Esophagus squamous epithelium (tissue), 5 donors: Measurements from ENCODE around the gene WNT9B. TPM values are rescaled to one million over a fixed set of nuclear protein-coding genes. Genes with fewer than 3 reads are reported as not detected.
A peak's percentile ranks its signal among the peaks of the same experiment; 100 is the strongest.
"Not testable (repeated sequence)": the region's sequence is repeated elsewhere in the genome, so short reads cannot be mapped to it uniquely, and the experiment has no call there.

Experiments
- DNase-seq: peaks from one replicate; lab custom pipeline; 2025; lab: John Stamatoyannopoulos, UW
- H3K27ac ChIP-seq, 4 donors: fragments of 200-600 bp; sonication (generic); one replicate each; pipeline ENCODE4 v1.5.1; 2016 to 2019; ENCODE audit warnings: mild to moderate bottlenecking in 1 of 4
- H3K27me3 ChIP-seq, 4 donors: fragments of 200-600 bp; sonication (generic); 1 replicate in 3 of 4; 2 replicates in 1 of 4; pipeline versions ENCODE4 v1.5.1 to v1.6.0; 2017 to 2021; ENCODE audit warnings: antibody characterized with exemption in 1 of 4
- H3K36me3 ChIP-seq, 3 donors: fragments of 200-600 bp; sonication (generic); one replicate each; pipeline ENCODE4 v1.5.1; 2016 to 2019
- H3K4me1 ChIP-seq, 3 donors: fragments of 200-600 bp; sonication (generic); one replicate each; pipeline ENCODE4 v1.5.1; 2017 to 2019
- H3K4me3 ChIP-seq, 4 donors: fragments of 200-600 bp; sonication (generic); 1 replicate in 3 of 4; 2 replicates in 1 of 4; pipeline ENCODE4 v1.5.1; 2016 to 2019; ENCODE audit warnings: mild to moderate bottlenecking in 2 of 4, moderate library complexity in 1 of 4
- H3K9me3 ChIP-seq, 3 donors: fragments of 200-600 bp; sonication (generic); one replicate each; pipeline ENCODE4 v1.5.1; 2016 to 2019
- CTCF ChIP-seq, 6 experiments: fragments of 450-650 bp in 4 of 6; fragments of 200-600 bp in 2 of 6; sonication (generic) in 2 of 6; IDR thresholded peaks; one replicate each; pipeline ENCODE4 v1.5.1; 2016 to 2019; ENCODE audit warnings: antibody characterized with exemption in 6 of 6, mild to moderate bottlenecking in 4 of 6, moderate library complexity in 4 of 6
- POLR2A ChIP-seq, 4 donors: fragments of 450-650 bp; IDR thresholded peaks; one replicate each; pipeline ENCODE4 v1.6.1; 2017; ENCODE audit warnings: antibody characterized with exemption in 4 of 4, mild to moderate bottlenecking in 4 of 4, moderate library complexity in 3 of 4
- WGBS, 2 donors: methylation state at CpG; one replicate each; pipeline ENCODE4 v1.1.5; 2018; 5-methylcytosine and 5-hydroxymethylcytosine counted together
- intact Hi-C: fragments of 100-400 bp; cut with DNase I; formaldehyde crosslinking; loops from one replicate; pipeline ENCODE4 v1.15.0; 2022
- total RNA-seq, 4 donors: library from RNA; depleted of rRNA; stranded (reverse); fragments of >200 nt; gene quantifications; one replicate each; pipeline ENCODE4 v1.1.0, GENCODE V29; 2016
- donor health status: DM: yes; HTN: yes; CAD: no.

The WNT9B gene
- total RNA-seq, 4 donors from 2014 or later = 0.19 to 0.26 TPM; not detected in 2

- DNase-seq = no peak
- no peak for TF ChIP-seq POLR2A (IDR thresholded peaks at IDR 0.05)
- no peak for TF ChIP-seq CTCF (IDR thresholded peaks at IDR 0.05)
- Histone ChIP-seq H3K36me3 (no peaks in the 10 kb centered on the region), H3K9me3 (no peaks in the 10 kb centered on the region), H3K4me1 (no peaks in the 10 kb centered on the region), H3K27me3 (peaks cover 0 to 14% (median 0%) of the 10 kb centered on the region in 4 donors), H3K27ac (no peak overlapping the region), H3K4me3 (no peak overlapping the region)
- 79 to 90% methylated on average over 3 of the region's 3 CpGs for WGBS, 2 donors
- intact Hi-C loops = no loop called here
These were observed 65.2 kb downstream of the WNT9B start for GRCh38 chr17:46916623-46917022.

- TF ChIP-seq POLR2A (IDR thresholded peaks at IDR 0.05) (no peak), CTCF (IDR thresholded peaks at IDR 0.05) (no peak)
- Histone ChIP-seq H3K4me3 (no peak overlapping the region), H3K4me1 (no peaks in the 10 kb centered on the region), H3K27ac (no peak overlapping the region), H3K27me3 (peaks cover 0 to 13% (median 0%) of the 10 kb centered on the region in 4 donors), H3K36me3 (no peaks in the 10 kb centered on the region), H3K9me3 (no peaks in the 10 kb centered on the region)
- intact Hi-C loops = no loop called here
- DNase-seq = no peak
These were observed 65.7 kb downstream of the WNT9B start for GRCh38 chr17:46917041-46917440.

GRCh38 chr17:46917516-46917915 lies 66.1 kb downstream of the WNT9B start:
- H3K27me3 ChIP-seq = peaks cover 0 to 8% (median 0%) of the 10 kb centered on the region in 4 donors
- H3K27ac ChIP-seq = no peak overlapping the region

GRCh38 chr17:46921962-46922361 lies 70.6 kb downstream of the WNT9B start:
- H3K36me3 ChIP-seq, DNase-seq, H3K27me3 ChIP-seq, H3K27ac ChIP-seq, H3K9me3 ChIP-seq, intact Hi-C loops: not testable (repeated sequence)
- WGBS, 2 donors = 59 to 81% methylated on average over 4 of the region's 4 CpGs
- peaks cover 8 to 34% (median 18%) of the 10 kb centered on the region in 3 donors for H3K4me1 ChIP-seq
- H3K4me3 ChIP-seq = peak overlapping the region in 3 of 4 donors; percentile 82 to 90 (median 83)

More at GRCh38 chr17:46917516-46917915, 66.1 kb downstream of the WNT9B start:
- 69 to 86% methylated on average over 2 to 4 of the region's 4 CpGs for WGBS, 2 donors
- TF ChIP-seq POLR2A (IDR thresholded peaks at IDR 0.05) (no peak), CTCF (IDR thresholded peaks at IDR 0.05) (no peak)
- intact Hi-C loops = no loop called here
- no peaks in the 10 kb centered on the region for H3K36me3 ChIP-seq
- no peak for DNase-seq
- H3K9me3 ChIP-seq = no peaks in the 10 kb centered on the region
- no peaks in the 10 kb centered on the region for H3K4me1 ChIP-seq
- H3K4me3 ChIP-seq = no peak overlapping the region

GRCh38 chr17:46922487-46922803 lies 71.1 kb downstream of the WNT9B start:
- peak overlapping the region; percentile 91 to 97 (median 94) for H3K27ac ChIP-seq
- no peaks in the 10 kb centered on the region for H3K36me3 ChIP-seq
- no peaks in the 10 kb centered on the region for H3K27me3 ChIP-seq
- intact Hi-C loops = no loop called here
- H3K4me3 ChIP-seq = peak overlapping the region; percentile 82 to 96 (median 86)
- H3K9me3 ChIP-seq = no peaks in the 10 kb centered on the region
- 0% methylated on average over 6 of the region's 6 CpGs for WGBS, 2 donors
- H3K4me1 ChIP-seq = peaks cover 8 to 38% (median 18%) of the 10 kb centered on the region in 3 donors
- TF ChIP-seq CTCF (IDR thresholded peaks at IDR 0.05) = no peak
- no peak for TF ChIP-seq POLR2A (IDR thresholded peaks at IDR 0.05)
- DNase-seq = no peak
